ENCODE results near the gene TCP11L2.
"Not testable (repeated sequence)": the region's sequence is repeated elsewhere in the genome, so short reads cannot be mapped to it uniquely, and the experiment has no call there.

Gene TCP11L2

GRCh38 chr12:106284358-106285105 lies 18.0 kb upstream of the TCP11L2 start:
- no peak for FAIRE-seq

GRCh38 chr12:106285982-106286381 lies 16.6 kb upstream of the TCP11L2 start:
- no peak for FAIRE-seq

- FAIRE-seq, result not testable (repeated sequence)
These were observed 15.9 kb upstream of the TCP11L2 start for GRCh38 chr12:106286576-106287162.

GRCh38 chr12:106287364-106287763 lies 15.2 kb upstream of the TCP11L2 start:
- FAIRE-seq, result no peak

GRCh38 chr12:106288101-106288493 lies 14.4 kb upstream of the TCP11L2 start:
- no peak for FAIRE-seq

- FAIRE-seq, result no peak
These were observed 13.9 kb upstream of the TCP11L2 start for GRCh38 chr12:106288494-106289195.

GRCh38 chr12:106289196-106289681 lies 13.3 kb upstream of the TCP11L2 start:
- no peak for FAIRE-seq

GRCh38 chr12:106290666-106291065 lies 11.9 kb upstream of the TCP11L2 start:
- no peak for FAIRE-seq

- FAIRE-seq, result no peak
These were observed 11.2 kb upstream of the TCP11L2 start for GRCh38 chr12:106291342-106291741.

GRCh38 chr12:106292339-106292738 lies 10.2 kb upstream of the TCP11L2 start:
- no peak for FAIRE-seq

GRCh38 chr12:106296179-106296877 lies 6.2 kb upstream of the TCP11L2 start:
- no peak for FAIRE-seq

GRCh38 chr12:106297075-106297474 lies 5.5 kb upstream of the TCP11L2 start:
- FAIRE-seq, result no peak

GRCh38 chr12:106297681-106298080 lies 4.9 kb upstream of the TCP11L2 start:
- FAIRE-seq, result no peak

GRCh38 chr12:106299202-106299774 lies 3.2 kb upstream of the TCP11L2 start:
- no peak for FAIRE-seq

- no peak for FAIRE-seq
These were observed 1.8 kb upstream of the TCP11L2 start for GRCh38 chr12:106300761-106301160.

- FAIRE-seq, result no peak
These were observed 1.3 kb upstream of the TCP11L2 start for GRCh38 chr12:106301241-106301610.

- no peak for FAIRE-seq
These were observed 767 bp upstream of the TCP11L2 start for GRCh38 chr12:106301611-106302321.

GRCh38 chr12:106303202-106303820 lies 778 bp downstream of the TCP11L2 start:
- no peak for FAIRE-seq

- FAIRE-seq, result no peak
These were observed 1.5 kb downstream of the TCP11L2 start for GRCh38 chr12:106304001-106304421.

GRCh38 chr12:106304797-106305196 lies 2.3 kb downstream of the TCP11L2 start:
- no peak for FAIRE-seq

- FAIRE-seq, result no peak
These were observed 2.8 kb downstream of the TCP11L2 start for GRCh38 chr12:106305376-106305775.

- no peak for FAIRE-seq
These were observed 4.6 kb downstream of the TCP11L2 start for GRCh38 chr12:106307181-106307580.
